Right lobe of liver (tissue), 6 donors: ENCODE measurements around the gene APBA2. TPM values are rescaled to one million over a fixed set of nuclear protein-coding genes. Genes with fewer than 3 reads are reported as not detected.

Experiments
- ATAC-seq, 4 donors: fragments of 200-7000 bp; cut with Tn5 transposase; one replicate each; pipeline ENCODE4 v1.9.1; 2020; ENCODE audit warnings: mild to moderate bottlenecking in 4 of 4, moderate library complexity in 4 of 4
- DNase-seq, 3 donors: peaks; one replicate each; pipeline ENCODE4 v3.0.0-alpha.2; 2020
- H3K27ac ChIP-seq, 3 donors: fragments of 200-600 bp; one replicate each; pipeline ENCODE4 v1.8.0; 2022
- H3K27me3 ChIP-seq, 2 donors: fragments of 200-600 bp; one replicate each; pipeline ENCODE4 v1.8.0; 2022
- H3K36me3 ChIP-seq, 4 donors: fragments of 200-600 bp; sonication (generic) in 1 of 4; one replicate each; pipeline versions ENCODE4 v1.5.1 to v1.8.0; 2017 to 2022; ENCODE audit warnings: control low read depth in 1 of 4
- H3K4me1 ChIP-seq, 4 donors: fragments of 200-600 bp; sonication (generic) in 1 of 4; one replicate each; pipeline versions ENCODE4 v1.5.1 to v1.8.0; 2017 to 2022; ENCODE audit warnings: control low read depth in 1 of 4
- H3K4me3 ChIP-seq, 3 donors: fragments of 200-600 bp; one replicate each; pipeline ENCODE4 v1.8.0; 2022
- H3K9me3 ChIP-seq, 4 donors: fragments of 200-600 bp; sonication (generic) in 1 of 4; one replicate each; pipeline versions ENCODE4 v1.5.1 to v1.8.0; 2017 to 2022; ENCODE audit warnings: control low read depth in 1 of 4
- CTCF ChIP-seq, 4 donors: fragments of 200-600 bp in 3 of 4; fragments of 450-650 bp in 1 of 4; IDR thresholded peaks; one replicate each; pipeline versions ENCODE4 v1.5.1 to v1.8.0; 2016 to 2022; ENCODE audit warnings: antibody characterized with exemption in 4 of 4, mild to moderate bottlenecking in 2 of 4
- POLR2A ChIP-seq: fragments of 450-650 bp; IDR thresholded peaks from one replicate; pipeline ENCODE4 v1.6.1; 2017; ENCODE audit warnings: antibody characterized with exemption, mild to moderate bottlenecking
- WGBS: methylation state at CpG from one replicate; pipeline ENCODE4 v1.1.6; 2018; ENCODE audit warnings: low coverage, low lambda C conversion rate; ENCODE audit not compliant: insufficient coverage; ENCODE audit errors: missing lambda C conversion rate; 5-methylcytosine and 5-hydroxymethylcytosine counted together
- intact Hi-C, 2 donors: fragments of 100-400 bp; cut with DNase I; formaldehyde crosslinking; loops; one replicate each; pipeline versions ENCODE4 v1.11.2 to v1.14.1; 2022
- total RNA-seq, 6 experiments: library from RNA; depleted of rRNA in 2 of 6; stranded (reverse); fragments of >200 nt in 2 of 6; fragmentation: NEBNext Ultra II Directional in 3 of 6; extraction: Animal tissue kit (Norgen Biotek cat#: 25700) in 3 of 6; gene quantifications; one replicate each; pipeline versions ENCODE4 v1.1.0 to v1.2.4, GENCODE V29; 2016 to 2023
- donor health status: DM: no; HTN: yes; CAD: no.
- donor health status: DM: no; HTN: no; CAD: no.
- donor health status: DM: no; HTN: no; CAD: no.
- donor health status: DM: no; HTN: yes; CAD: no.
- donor health status: DM: no; HTN: yes; CAD: no.

Gene APBA2
- total RNA-seq, 6 experiments from 2014 or later: 0.51 to 0.75 (median 0.69) TPM

- Histone ChIP-seq H3K36me3 (no peaks in the 10 kb centered on the region), H3K4me1 (no peaks in the 10 kb centered on the region), H3K27me3 (no peaks in the 10 kb centered on the region), H3K27ac (no peak overlapping the region), H3K4me3 (no peak overlapping the region), H3K9me3 (no peaks in the 10 kb centered on the region)
- 55% methylated on average over 1 of the region's 2 CpGs for WGBS
- ATAC-seq (no peak), DNase-seq (no peak)
- intact Hi-C loops: no loop called here
- TF ChIP-seq CTCF (IDR thresholded peaks at IDR 0.05) (no peak), POLR2A (no peak)
Measured at GRCh38 chr15:29094711-29095110, 208.9 kb downstream of the APBA2 start.

- H3K36me3 ChIP-seq: no peaks in the 10 kb centered on the region
- DNase-seq (no peak), ATAC-seq (no peak)
- no peak for TF ChIP-seq CTCF (IDR thresholded peaks at IDR 0.05)
- no peak for TF ChIP-seq POLR2A
- H3K27ac ChIP-seq: no peak overlapping the region
- no peaks in the 10 kb centered on the region for H3K9me3 ChIP-seq
- H3K4me3 ChIP-seq: no peak overlapping the region
- no peaks in the 10 kb centered on the region for H3K4me1 ChIP-seq
- WGBS: 69% methylated on average over 4 of the region's 9 CpGs
- H3K27me3 ChIP-seq: no peaks in the 10 kb centered on the region
- intact Hi-C loops: no loop called here
Measured at GRCh38 chr15:29095746-29096145, 210.0 kb downstream of the APBA2 start.

GRCh38 chr15:29097168-29097567 lies 211.4 kb downstream of the APBA2 start:
- H3K9me3 ChIP-seq: no peaks in the 10 kb centered on the region
- no peak overlapping the region for H3K27ac ChIP-seq
- DNase-seq: no peak
- WGBS: 79% methylated on average over 9 of the region's 14 CpGs
- TF ChIP-seq POLR2A (no peak), CTCF (IDR thresholded peaks at IDR 0.05) (no peak)
- H3K27me3 ChIP-seq: no peaks in the 10 kb centered on the region
- H3K4me3 ChIP-seq: no peak overlapping the region
- intact Hi-C loops: no loop called here
- ATAC-seq: no peak
- no peaks in the 10 kb centered on the region for H3K4me1 ChIP-seq
- no peaks in the 10 kb centered on the region for H3K36me3 ChIP-seq

GRCh38 chr15:29097971-29098370 lies 212.2 kb downstream of the APBA2 start:
- intact Hi-C loops: no loop called here
- no peak for DNase-seq
- no peaks in the 10 kb centered on the region for H3K4me1 ChIP-seq
- H3K4me3 ChIP-seq: no peak overlapping the region
- whole genome bisulfite sequencing: 65% methylated on average over 7 of the region's 9 CpGs
- H3K9me3 ChIP-seq: no peaks in the 10 kb centered on the region
- H3K27me3 ChIP-seq: no peaks in the 10 kb centered on the region
- ATAC-seq: no peak
- TF ChIP-seq POLR2A: no peak
- TF ChIP-seq CTCF (IDR thresholded peaks at IDR 0.05): no peak
- H3K36me3 ChIP-seq: no peaks in the 10 kb centered on the region
- H3K27ac ChIP-seq: no peak overlapping the region

- no peak for DNase-seq
- WGBS: 83% methylated on average over 1 of the region's 13 CpGs
Measured at GRCh38 chr15:29098652-29099051, 212.9 kb downstream of the APBA2 start.

More at GRCh38 chr15:29098652-29099051, 212.9 kb downstream of the APBA2 start:
- Histone ChIP-seq H3K4me3 (no peak overlapping the region), H3K27me3 (no peaks in the 10 kb centered on the region), H3K9me3 (no peaks in the 10 kb centered on the region), H3K27ac (no peak overlapping the region), H3K4me1 (no peaks in the 10 kb centered on the region), H3K36me3 (no peaks in the 10 kb centered on the region)
- ATAC-seq: peak in 1 of 4 donors; percentile 23
- no peak for TF ChIP-seq CTCF (IDR thresholded peaks at IDR 0.05)
- no peak for TF ChIP-seq POLR2A
- intact Hi-C loops: no loop called here
